Liver (tissue), 4 donors: ENCODE measurements around the gene BARX1. TPM values are rescaled to one million over a fixed set of nuclear protein-coding genes. Genes with fewer than 3 reads are reported as not detected.

Source experiments
- polyA plus RNA-seq, 2 donors: library from polyadenylated mRNA; stranded (reverse) in 1 of 2; unstranded in 1 of 2; fragments of 200-250 nt in 1 of 2; fragments of >200 nt in 1 of 2; fragmentation: Nextera tagmentation in 1 of 2; extraction: Ambion mirVana in 1 of 2; gene quantifications; one replicate each; pipeline versions ENCODE4 v1.2.1 to v1.2.3, GENCODE V29; 2013 to 2015
- total RNA-seq, 2 donors: library from RNA; depleted of rRNA; stranded (reverse); fragments of >200 nt; gene quantifications; one replicate each; pipeline ENCODE4 v1.2.3, GENCODE V29; 2014
- donor health status: healthy.
- donor health status: healthy.
- donor health status: healthy.

BARX1 gene
- total and polyA plus RNA-seq, 4 donors = not detected

Other genes starting within 250 kb of the BARX1 start
- gene PTPDC1, start 129.1 kb upstream of the BARX1 start, total RNA-seq = 1 to 10 TPM; 1.5 to 5.1 TPM
- gene PTPDC1, start 129.1 kb upstream of the BARX1 start, polyA plus RNA-seq = under 1 TPM; 0.45 to 0.64 TPM